Panc1 (cell line): ENCODE results near the gene SEPTIN5.

ENCODE experiments used
- POLR2AphosphoS5 ChIP-seq: IDR thresholded peaks from 2 replicates; pipeline ENCODE4 v1.6.1; 2012; ENCODE audit warnings: mild to moderate bottlenecking, low read depth, low read length, moderate library complexity
- SIN3A ChIP-seq: IDR thresholded peaks from 2 replicates; pipeline ENCODE4 v1.6.1; 2012; ENCODE audit warnings: low read depth, mild to moderate bottlenecking, low read length, moderate library complexity, borderline replicate concordance; ENCODE audit not compliant: insufficient read depth
- TCF7L2 ChIP-seq: IDR thresholded peaks from 2 replicates; pipeline ENCODE4 v1.6.1; 2011; ENCODE audit warnings: mild to moderate bottlenecking, low read depth, low read length, inconsistent platforms
- TF ChIP-seq, protein P1 (sequence below): fragments of 450-650 bp; IDR thresholded peaks from 2 replicates; pipeline ENCODE4 v1.5.1; 2017; ENCODE audit warnings: mild to moderate bottlenecking
- TF ChIP-seq, protein P2 (sequence below), 2 experiments: IDR thresholded peaks; 2 replicates each; pipeline ENCODE4 v1.6.1; 2011 to 2012; ENCODE audit warnings: low read depth in 2 of 2, control low read depth in 1 of 2, low read length in 1 of 2, mild to moderate bottlenecking in 1 of 2, moderate library complexity in 1 of 2; ENCODE audit not compliant: insufficient read depth in 1 of 2

DNA sequence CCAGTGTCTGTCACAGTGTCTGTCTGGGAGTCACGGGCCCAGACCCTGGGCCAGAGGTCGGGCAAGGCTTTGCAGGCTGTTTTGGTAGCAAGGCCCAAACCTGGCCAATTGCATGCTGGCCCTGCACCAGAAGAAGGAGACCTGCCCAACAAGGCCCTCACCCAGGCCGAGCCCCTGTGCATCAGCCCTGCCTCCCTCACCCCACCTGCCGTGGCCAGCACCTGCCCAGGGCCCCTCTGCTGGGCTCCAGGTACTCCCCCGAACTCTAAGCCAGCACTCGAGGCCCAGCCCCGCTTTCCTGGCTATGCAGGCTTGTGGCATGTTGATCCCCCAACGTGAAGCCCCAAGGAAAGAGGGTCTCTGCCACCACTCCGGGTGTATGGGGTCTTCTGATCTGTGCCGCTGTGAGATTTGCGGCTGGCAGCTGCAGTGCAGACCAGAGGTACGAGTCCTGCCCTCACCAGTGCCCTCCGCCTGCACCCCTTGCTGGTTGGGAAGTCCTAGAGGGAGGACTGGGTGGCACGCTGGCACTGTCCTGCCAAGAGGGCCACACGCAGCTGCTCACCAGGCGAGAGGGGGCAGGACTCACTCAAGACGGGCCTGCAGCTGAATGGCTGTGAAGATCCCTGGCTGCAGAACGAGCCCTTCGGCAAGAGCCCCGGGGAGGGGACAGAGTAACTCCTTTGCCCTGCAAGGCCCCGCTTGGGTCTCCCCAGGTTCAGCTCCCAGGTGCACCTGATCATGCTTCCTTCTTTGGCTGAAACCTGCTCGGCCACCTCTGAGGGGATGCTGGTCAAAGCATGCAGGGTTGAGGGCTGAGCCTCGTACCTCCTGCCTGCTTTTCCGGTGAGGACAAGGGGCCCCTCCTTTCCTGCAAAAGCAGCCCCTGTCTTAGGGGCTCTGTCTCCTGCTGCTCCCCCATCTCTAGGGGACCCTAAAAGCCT, 6.7 kb upstream of the SEPTIN5 start:
- no peak for TF ChIP-seq TCF7L2
- TF ChIP-seq, protein P1, sequence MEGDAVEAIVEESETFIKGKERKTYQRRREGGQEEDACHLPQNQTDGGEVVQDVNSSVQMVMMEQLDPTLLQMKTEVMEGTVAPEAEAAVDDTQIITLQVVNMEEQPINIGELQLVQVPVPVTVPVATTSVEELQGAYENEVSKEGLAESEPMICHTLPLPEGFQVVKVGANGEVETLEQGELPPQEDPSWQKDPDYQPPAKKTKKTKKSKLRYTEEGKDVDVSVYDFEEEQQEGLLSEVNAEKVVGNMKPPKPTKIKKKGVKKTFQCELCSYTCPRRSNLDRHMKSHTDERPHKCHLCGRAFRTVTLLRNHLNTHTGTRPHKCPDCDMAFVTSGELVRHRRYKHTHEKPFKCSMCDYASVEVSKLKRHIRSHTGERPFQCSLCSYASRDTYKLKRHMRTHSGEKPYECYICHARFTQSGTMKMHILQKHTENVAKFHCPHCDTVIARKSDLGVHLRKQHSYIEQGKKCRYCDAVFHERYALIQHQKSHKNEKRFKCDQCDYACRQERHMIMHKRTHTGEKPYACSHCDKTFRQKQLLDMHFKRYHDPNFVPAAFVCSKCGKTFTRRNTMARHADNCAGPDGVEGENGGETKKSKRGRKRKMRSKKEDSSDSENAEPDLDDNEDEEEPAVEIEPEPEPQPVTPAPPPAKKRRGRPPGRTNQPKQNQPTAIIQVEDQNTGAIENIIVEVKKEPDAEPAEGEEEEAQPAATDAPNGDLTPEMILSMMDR, result no peak
- TF ChIP-seq, protein P2, sequence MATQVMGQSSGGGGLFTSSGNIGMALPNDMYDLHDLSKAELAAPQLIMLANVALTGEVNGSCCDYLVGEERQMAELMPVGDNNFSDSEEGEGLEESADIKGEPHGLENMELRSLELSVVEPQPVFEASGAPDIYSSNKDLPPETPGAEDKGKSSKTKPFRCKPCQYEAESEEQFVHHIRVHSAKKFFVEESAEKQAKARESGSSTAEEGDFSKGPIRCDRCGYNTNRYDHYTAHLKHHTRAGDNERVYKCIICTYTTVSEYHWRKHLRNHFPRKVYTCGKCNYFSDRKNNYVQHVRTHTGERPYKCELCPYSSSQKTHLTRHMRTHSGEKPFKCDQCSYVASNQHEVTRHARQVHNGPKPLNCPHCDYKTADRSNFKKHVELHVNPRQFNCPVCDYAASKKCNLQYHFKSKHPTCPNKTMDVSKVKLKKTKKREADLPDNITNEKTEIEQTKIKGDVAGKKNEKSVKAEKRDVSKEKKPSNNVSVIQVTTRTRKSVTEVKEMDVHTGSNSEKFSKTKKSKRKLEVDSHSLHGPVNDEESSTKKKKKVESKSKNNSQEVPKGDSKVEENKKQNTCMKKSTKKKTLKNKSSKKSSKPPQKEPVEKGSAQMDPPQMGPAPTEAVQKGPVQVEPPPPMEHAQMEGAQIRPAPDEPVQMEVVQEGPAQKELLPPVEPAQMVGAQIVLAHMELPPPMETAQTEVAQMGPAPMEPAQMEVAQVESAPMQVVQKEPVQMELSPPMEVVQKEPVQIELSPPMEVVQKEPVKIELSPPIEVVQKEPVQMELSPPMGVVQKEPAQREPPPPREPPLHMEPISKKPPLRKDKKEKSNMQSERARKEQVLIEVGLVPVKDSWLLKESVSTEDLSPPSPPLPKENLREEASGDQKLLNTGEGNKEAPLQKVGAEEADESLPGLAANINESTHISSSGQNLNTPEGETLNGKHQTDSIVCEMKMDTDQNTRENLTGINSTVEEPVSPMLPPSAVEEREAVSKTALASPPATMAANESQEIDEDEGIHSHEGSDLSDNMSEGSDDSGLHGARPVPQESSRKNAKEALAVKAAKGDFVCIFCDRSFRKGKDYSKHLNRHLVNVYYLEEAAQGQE (IDR thresholded peaks at IDR 0.05; ENCODE audit: insufficient read depth in 1 of 2, low read depth in 2 of 2, low read length in 1 of 2), result no peak
- no peak for TF ChIP-seq POLR2AphosphoS5
- TF ChIP-seq SIN3A, result no peak
